ENCODE results near the gene RTF1. TPM values are rescaled to one million over a fixed set of nuclear protein-coding genes. Genes with fewer than 3 reads are reported as not detected.

RTF1 gene
- total RNA-seq, 1 donor from 2014 or later = 73.8 TPM

GRCh38 chr15:41503669-41504010, 86.7 kb downstream of the RTF1 start:
- Histone ChIP-seq H3K79me2 (ENCODE audit: low read depth) (no peaks in the 10 kb centered on the region), H3K4me2 (no peak overlapping the region), H3K36me3 (no peaks in the 10 kb centered on the region), H3F3A (ENCODE audit: low read depth) (peaks cover 4% of the 10 kb centered on the region), H3K27me3 (peaks cover 100% of the 10 kb centered on the region), H3K9me3 (ENCODE audit: low read depth) (no peaks in the 10 kb centered on the region), H3K9ac (no peak overlapping the region), H3K4me3 (no peak overlapping the region), H2AFZ (replicated peaks) (no peak overlapping the region), H3K27ac (no peak overlapping the region), H4K20me1 (ENCODE audit: low read depth) (peaks cover 46% of the 10 kb centered on the region), H3K4me1 (peaks cover 21% of the 10 kb centered on the region)
- Mint-ChIP-seq H3K9me3 (peaks cover 6% of the 10 kb centered on the region), H3K27me3 (ENCODE audit: insufficient read depth, low read depth) (peaks cover 82% of the 10 kb centered on the region), H3K36me3 (no peaks in the 10 kb centered on the region), H3K27ac (no peak overlapping the region), H3K4me1 (peaks cover 8% of the 10 kb centered on the region), H3K4me3 (peak overlapping the region; percentile 74)
- TF ChIP-seq EZH2phosphoT487 (IDR thresholded peaks at IDR 0.05) (no peak), EZH2 (IDR thresholded peaks at IDR 0.05) (no peak), CTCF (IDR thresholded peaks at IDR 0.05) (no peak)
- DNase-seq (ENCODE audit: low spot score) = no peak

- Mint-ChIP-seq H3K27me3 (ENCODE audit: insufficient read depth, low read depth) (peaks cover 76% of the 10 kb centered on the region), H3K4me1 (peaks cover 8% of the 10 kb centered on the region), H3K4me3 (no peak overlapping the region), H3K36me3 (no peaks in the 10 kb centered on the region), H3K9me3 (peaks cover 6% of the 10 kb centered on the region), H3K27ac (no peak overlapping the region)
- Histone ChIP-seq H3K79me2 (ENCODE audit: low read depth) (no peaks in the 10 kb centered on the region), H3K4me2 (no peak overlapping the region), H3K9ac (no peak overlapping the region), H3K36me3 (no peaks in the 10 kb centered on the region), H3F3A (ENCODE audit: low read depth) (peaks cover 4% of the 10 kb centered on the region), H3K27me3 (peaks cover 100% of the 10 kb centered on the region), H3K9me3 (ENCODE audit: low read depth) (no peaks in the 10 kb centered on the region), H3K4me1 (peaks cover 21% of the 10 kb centered on the region), H2AFZ (replicated peaks) (no peak overlapping the region), H3K4me3 (no peak overlapping the region), H4K20me1 (ENCODE audit: low read depth) (peaks cover 40% of the 10 kb centered on the region), H3K27ac (no peak overlapping the region)
- TF ChIP-seq EZH2 (IDR thresholded peaks at IDR 0.05) (no peak), CTCF (IDR thresholded peaks at IDR 0.05) (no peak), EZH2phosphoT487 (IDR thresholded peaks at IDR 0.05) (no peak)
- no peak for DNase-seq (ENCODE audit: low spot score)
Observed at GRCh38 chr15:41504751-41505492, 88.0 kb downstream of the RTF1 start.

- Mint-ChIP-seq H3K9me3 (peaks cover 6% of the 10 kb centered on the region), H3K4me1 (peaks cover 8% of the 10 kb centered on the region), H3K27ac (no peak overlapping the region), H3K36me3 (no peaks in the 10 kb centered on the region), H3K4me3 (no peak overlapping the region), H3K27me3 (ENCODE audit: insufficient read depth, low read depth) (peaks cover 76% of the 10 kb centered on the region)
- Histone ChIP-seq H4K20me1 (ENCODE audit: low read depth) (peaks cover 41% of the 10 kb centered on the region), H3K4me2 (no peak overlapping the region), H3K4me1 (peaks cover 21% of the 10 kb centered on the region), H3K9me3 (ENCODE audit: low read depth) (no peaks in the 10 kb centered on the region), H3K4me3 (no peak overlapping the region), H3K36me3 (no peaks in the 10 kb centered on the region), H3K27ac (no peak overlapping the region), H3F3A (ENCODE audit: low read depth) (peaks cover 11% of the 10 kb centered on the region), H3K9ac (no peak overlapping the region), H2AFZ (replicated peaks) (no peak overlapping the region), H3K79me2 (ENCODE audit: low read depth) (no peaks in the 10 kb centered on the region), H3K27me3 (peaks cover 100% of the 10 kb centered on the region)
- TF ChIP-seq EZH2 (IDR thresholded peaks at IDR 0.05) = no peak
- TF ChIP-seq EZH2phosphoT487 (IDR thresholded peaks at IDR 0.05) = no peak
- TF ChIP-seq CTCF (IDR thresholded peaks at IDR 0.05) = no peak
- no peak for DNase-seq (ENCODE audit: low spot score)
Observed at GRCh38 chr15:41505776-41506175, 88.9 kb downstream of the RTF1 start.

Data from neural progenitor cell (in vitro differentiated cells).